DND-41 (cell line): Measurements from ENCODE around the gene EDIL3.

Experiments
- ATAC-seq: fragments of 200-7000 bp; cut with Tn5 transposase; 3 replicates; pipeline ENCODE4 v1.9.1; 2021; ENCODE audit warnings: low read depth; ENCODE audit not compliant: insufficient read depth
- DNase-seq: peaks from one replicate; pipeline ENCODE4 v3.0.0-alpha.2; 2020
- H2AFZ ChIP-seq: 2 replicates; pipeline ENCODE4 v1.6.0; 2012; ENCODE audit warnings: low read depth, low read length
- H3K27ac ChIP-seq: 2 replicates; pipeline ENCODE4 v1.5.1; 2012; ENCODE audit warnings: low read length, inconsistent platforms
- H3K27me3 ChIP-seq: fragments of 200-600 bp; sonication (generic); 2 replicates; pipeline ENCODE4 v1.6.0; 2012; ENCODE audit warnings: low read length, mild to moderate bottlenecking, inconsistent platforms; ENCODE audit not compliant: insufficient read depth, poor library complexity
- H3K36me3 ChIP-seq: 2 replicates; pipeline ENCODE4 v1.5.1; 2012; ENCODE audit warnings: low read length, inconsistent platforms; ENCODE audit not compliant: insufficient read depth
- H3K4me1 ChIP-seq: 2 replicates; pipeline ENCODE4 v1.5.1; 2012; ENCODE audit warnings: mild to moderate bottlenecking, low read length; ENCODE audit not compliant: insufficient read depth
- H3K4me2 ChIP-seq: 2 replicates; pipeline ENCODE4 v1.6.0; 2012; ENCODE audit warnings: mild to moderate bottlenecking, moderate library complexity, low read length, inconsistent platforms; ENCODE audit not compliant: insufficient read depth
- H3K4me3 ChIP-seq, 2 experiments: fragments of 200-600 bp in 1 of 2; shearing (Covaris generic) in 1 of 2; 2 replicates each; pipeline ENCODE4 v1.5.1; 2012 to 2016; ENCODE audit warnings: inconsistent platforms in 2 of 2, low read length in 2 of 2, mild to moderate bottlenecking in 2 of 2, low read depth in 1 of 2, moderate library complexity in 1 of 2
- H3K79me2 ChIP-seq: 2 replicates; pipeline ENCODE4 v1.6.0; 2012; ENCODE audit warnings: low read length, inconsistent platforms; ENCODE audit not compliant: insufficient read depth
- H3K9ac ChIP-seq: 2 replicates; pipeline ENCODE4 v1.6.0; 2012; ENCODE audit warnings: low read depth, mild to moderate bottlenecking, inconsistent platforms, low read length, moderate library complexity
- H3K9me3 ChIP-seq: 2 replicates; pipeline ENCODE4 v1.5.1; 2012; ENCODE audit warnings: low read length, moderate library complexity, mild to moderate bottlenecking, inconsistent platforms; ENCODE audit not compliant: insufficient read depth, severe bottlenecking
- H4K20me1 ChIP-seq: 2 replicates; pipeline ENCODE4 v1.6.0; 2012; ENCODE audit warnings: low read length; ENCODE audit not compliant: insufficient read depth
- EZH2 ChIP-seq: IDR thresholded peaks from 3 replicates; pipeline ENCODE4 v1.6.1; 2012; ENCODE audit warnings: borderline replicate concordance, low read depth, mild to moderate bottlenecking, moderate library complexity, low read length, inconsistent platforms; ENCODE audit not compliant: severe bottlenecking
- TF ChIP-seq, protein P1 (sequence below): IDR thresholded peaks from 2 replicates; pipeline ENCODE4 v1.5.1; 2012; ENCODE audit warnings: borderline replicate concordance, low read length, moderate library complexity, mild to moderate bottlenecking; ENCODE audit not compliant: poor library complexity, severe bottlenecking; ENCODE audit errors: extremely low read depth

Gene EDIL3

DNA sequence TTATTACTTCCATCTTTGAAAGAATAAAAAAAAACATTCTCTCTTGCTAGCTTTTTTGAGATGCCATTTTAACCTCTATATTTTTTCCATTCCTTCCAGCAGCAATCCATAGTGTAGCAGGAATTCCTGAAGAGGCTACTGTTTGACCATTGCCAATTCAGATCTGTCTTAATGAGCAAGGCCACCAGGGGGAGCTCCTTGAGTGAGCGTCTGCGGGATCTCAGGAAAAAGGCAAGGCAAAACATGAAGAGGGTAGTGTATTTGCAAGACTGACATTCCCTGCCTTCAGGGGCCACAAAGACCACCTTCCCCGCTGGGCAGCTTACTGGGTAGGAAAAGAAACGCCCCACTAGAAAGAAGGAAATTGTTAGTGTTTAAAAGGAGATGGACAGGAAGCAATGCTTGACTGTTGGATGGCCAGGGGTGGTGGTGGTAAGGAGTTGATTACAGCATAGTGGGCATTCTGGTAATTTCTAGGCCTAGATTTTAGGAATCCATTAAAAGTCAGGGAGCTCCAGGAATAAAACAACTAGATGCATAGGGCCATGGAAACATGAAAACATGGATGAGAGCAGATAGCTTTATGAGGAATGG, 457.4 kb downstream of the EDIL3 start:
- no peak overlapping the region for H2AFZ ChIP-seq
- H3K27ac ChIP-seq: no peak overlapping the region
- H3K79me2 ChIP-seq: no peaks in the 10 kb centered on the region
- no peak overlapping the region for H3K4me3 ChIP-seq
- no peaks in the 10 kb centered on the region for H3K36me3 ChIP-seq
- DNase-seq: peak; percentile 47
- no peaks in the 10 kb centered on the region for H3K9me3 ChIP-seq
- H3K4me2 ChIP-seq: no peak overlapping the region
- H3K27me3 ChIP-seq: peaks cover 5% of the 10 kb centered on the region
- no peaks in the 10 kb centered on the region for H3K4me1 ChIP-seq
- ATAC-seq: peak; percentile 49; the same call in 1 of the 3 replicates
- H4K20me1 ChIP-seq: no peaks in the 10 kb centered on the region
- H3K9ac ChIP-seq: no peak overlapping the region
- TF ChIP-seq, protein P1, sequence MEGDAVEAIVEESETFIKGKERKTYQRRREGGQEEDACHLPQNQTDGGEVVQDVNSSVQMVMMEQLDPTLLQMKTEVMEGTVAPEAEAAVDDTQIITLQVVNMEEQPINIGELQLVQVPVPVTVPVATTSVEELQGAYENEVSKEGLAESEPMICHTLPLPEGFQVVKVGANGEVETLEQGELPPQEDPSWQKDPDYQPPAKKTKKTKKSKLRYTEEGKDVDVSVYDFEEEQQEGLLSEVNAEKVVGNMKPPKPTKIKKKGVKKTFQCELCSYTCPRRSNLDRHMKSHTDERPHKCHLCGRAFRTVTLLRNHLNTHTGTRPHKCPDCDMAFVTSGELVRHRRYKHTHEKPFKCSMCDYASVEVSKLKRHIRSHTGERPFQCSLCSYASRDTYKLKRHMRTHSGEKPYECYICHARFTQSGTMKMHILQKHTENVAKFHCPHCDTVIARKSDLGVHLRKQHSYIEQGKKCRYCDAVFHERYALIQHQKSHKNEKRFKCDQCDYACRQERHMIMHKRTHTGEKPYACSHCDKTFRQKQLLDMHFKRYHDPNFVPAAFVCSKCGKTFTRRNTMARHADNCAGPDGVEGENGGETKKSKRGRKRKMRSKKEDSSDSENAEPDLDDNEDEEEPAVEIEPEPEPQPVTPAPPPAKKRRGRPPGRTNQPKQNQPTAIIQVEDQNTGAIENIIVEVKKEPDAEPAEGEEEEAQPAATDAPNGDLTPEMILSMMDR: peak; percentile 74
- TF ChIP-seq EZH2: no peak

DNA sequence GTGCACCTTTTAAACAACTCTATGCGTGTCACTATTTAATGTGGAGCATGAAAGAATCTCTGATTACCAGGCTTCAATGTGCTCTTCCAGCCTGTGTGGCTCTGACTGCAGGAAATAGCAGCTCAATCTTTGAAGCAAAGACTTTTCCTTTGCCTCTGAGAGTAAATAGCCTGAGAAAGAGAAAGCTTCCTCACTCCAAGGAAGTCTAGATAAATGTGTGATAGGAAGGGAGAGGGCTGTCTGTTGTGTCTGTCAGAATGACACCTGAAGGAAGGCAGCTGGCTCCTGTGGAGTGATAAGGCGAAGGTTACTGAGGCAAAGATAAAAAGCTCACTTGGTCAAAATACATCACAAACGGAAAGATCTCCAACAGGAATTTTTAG, 458.7 kb downstream of the EDIL3 start:
- ATAC-seq (no peak), DNase-seq (no peak)
- H3K36me3 ChIP-seq: no peaks in the 10 kb centered on the region
- H2AFZ ChIP-seq: no peak overlapping the region
- H3K4me1 ChIP-seq: no peaks in the 10 kb centered on the region
- no peak overlapping the region for H3K4me2 ChIP-seq
- H4K20me1 ChIP-seq: no peaks in the 10 kb centered on the region
- no peaks in the 10 kb centered on the region for H3K9me3 ChIP-seq
- no peak overlapping the region for H3K4me3 ChIP-seq
- no peaks in the 10 kb centered on the region for H3K79me2 ChIP-seq
- TF ChIP-seq, protein P1: no peak
- TF ChIP-seq EZH2: no peak
- peaks cover 5% of the 10 kb centered on the region for H3K27me3 ChIP-seq
- H3K27ac ChIP-seq: no peak overlapping the region
- H3K9ac ChIP-seq: no peak overlapping the region

DNA sequence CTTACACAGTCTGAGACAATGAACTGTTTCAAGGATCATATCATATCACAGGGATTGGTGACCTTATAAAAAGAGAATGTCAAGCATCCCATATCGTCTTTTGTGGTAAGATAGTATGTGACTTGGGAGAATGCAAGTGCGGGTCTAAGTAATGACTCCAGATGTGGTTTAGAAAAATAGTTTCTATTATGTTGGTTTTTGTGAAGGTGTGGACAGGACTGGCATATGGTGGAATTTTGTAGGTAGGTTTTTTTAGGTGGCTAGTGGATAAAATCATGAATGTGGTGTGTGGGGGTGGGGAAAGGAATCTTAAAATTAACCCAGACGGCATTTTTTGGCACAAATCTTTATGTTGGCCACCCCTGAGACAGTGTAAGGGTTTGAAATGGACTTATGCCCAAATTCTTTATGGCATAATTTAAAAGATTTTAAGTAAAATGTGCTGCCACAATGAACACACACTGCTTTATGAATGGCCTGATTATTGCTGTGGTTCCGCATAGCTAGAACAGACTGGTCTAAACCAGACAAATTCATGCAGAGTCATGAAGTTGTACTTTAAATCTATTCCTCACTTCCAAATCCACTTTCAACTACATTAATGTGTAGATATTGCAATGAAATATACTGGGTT, 459.2 kb downstream of the EDIL3 start:
- H4K20me1 ChIP-seq: no peaks in the 10 kb centered on the region
- TF ChIP-seq, protein P1: no peak
- no peak for TF ChIP-seq EZH2
- no peak overlapping the region for H2AFZ ChIP-seq
- no peaks in the 10 kb centered on the region for H3K4me1 ChIP-seq
- H3K4me3 ChIP-seq: no peak overlapping the region
- no peak overlapping the region for H3K9ac ChIP-seq
- H3K79me2 ChIP-seq: no peaks in the 10 kb centered on the region
- DNase-seq (no peak), ATAC-seq (no peak)
- no peak overlapping the region for H3K27ac ChIP-seq
- no peak overlapping the region for H3K4me2 ChIP-seq
- no peaks in the 10 kb centered on the region for H3K9me3 ChIP-seq
- H3K36me3 ChIP-seq: no peaks in the 10 kb centered on the region
- H3K27me3 ChIP-seq: peaks cover 5% of the 10 kb centered on the region

DNA sequence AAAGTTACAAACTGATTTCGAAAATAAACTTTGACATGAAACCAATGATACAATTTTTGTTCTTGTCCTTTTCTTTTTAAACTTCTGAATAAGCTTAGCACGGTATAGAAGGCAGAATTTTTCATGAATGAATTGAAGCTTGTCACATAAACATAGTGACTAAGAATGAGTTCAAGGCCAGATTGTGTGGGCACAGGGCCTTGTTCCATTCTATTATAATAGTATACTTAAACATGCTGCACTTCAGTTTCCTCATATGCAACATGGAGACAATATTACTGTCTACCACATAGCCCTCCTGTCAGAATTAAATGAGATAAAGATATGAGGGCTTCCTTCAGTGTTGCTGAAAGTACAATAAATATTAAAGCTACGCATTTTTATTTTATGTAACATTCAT, 459.8 kb downstream of the EDIL3 start:
- no peak for TF ChIP-seq EZH2
- TF ChIP-seq, protein P1: no peak
- Histone ChIP-seq H3K27ac (no peak overlapping the region), H4K20me1 (no peaks in the 10 kb centered on the region)

More for the DNA sequence above, 459.8 kb downstream of the EDIL3 start:
- Histone ChIP-seq H3K27me3 (peaks cover 5% of the 10 kb centered on the region), H3K36me3 (no peaks in the 10 kb centered on the region), H3K79me2 (no peaks in the 10 kb centered on the region), H3K9me3 (no peaks in the 10 kb centered on the region), H3K4me3 (no peak overlapping the region), H2AFZ (no peak overlapping the region), H3K4me1 (no peaks in the 10 kb centered on the region), H3K4me2 (no peak overlapping the region), H3K9ac (no peak overlapping the region)
- ATAC-seq (no peak), DNase-seq (no peak)
